GM21447 (cell line): ENCODE results near the gene CYP4F11.
"Not testable (repeated sequence)": the region's sequence is repeated elsewhere in the genome, so short reads cannot be mapped to it uniquely, and the experiment has no call there.

Source experiments
- ATAC-seq: cut with Tn5 transposase; IDR thresholded peaks from one replicate; pipeline ENCODE4 v1.9.1; 2021; ENCODE audit not compliant: unreplicated experiment

Gene CYP4F11

DNA sequence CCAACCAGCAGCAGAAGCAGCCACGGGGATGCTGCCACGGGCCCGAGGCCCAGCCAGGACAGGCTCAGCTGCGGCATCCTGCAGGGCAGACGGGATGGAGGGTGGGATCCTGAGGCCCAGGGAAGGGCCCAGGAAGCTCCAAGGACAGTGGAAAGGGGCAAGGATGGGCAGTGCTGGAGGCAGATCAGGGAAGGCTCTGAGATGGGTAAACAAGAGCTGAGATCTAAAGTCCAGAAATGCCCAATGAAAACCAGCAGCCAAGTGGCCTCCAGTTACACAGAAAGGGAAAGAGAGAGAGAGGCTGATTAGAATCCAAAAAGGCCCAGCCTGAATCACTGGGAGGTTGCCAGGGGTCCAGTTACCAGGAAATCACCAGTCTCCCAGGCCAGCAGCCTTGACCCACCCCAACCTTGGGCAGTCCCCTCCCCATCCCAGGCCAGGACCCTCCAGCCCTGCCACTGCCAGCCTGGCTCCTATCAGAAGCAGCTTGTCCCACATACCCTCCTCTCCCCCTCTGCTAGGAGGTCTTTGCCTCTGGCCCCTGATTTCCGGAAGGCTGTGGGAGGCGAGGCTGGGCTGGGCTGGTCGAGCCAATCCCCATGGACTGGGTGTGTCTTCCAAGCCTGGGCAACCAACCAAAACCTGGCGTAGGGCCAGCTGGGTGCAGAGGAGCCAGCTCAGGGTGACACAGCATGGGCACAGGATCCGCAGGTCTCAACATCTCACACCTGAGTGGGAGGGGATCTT lies at the start of gene CYP4F11:
Gene CYP4F11 (minus strand): TSS at position 198 of the 747 bp plus-strand sequence. CDS start 121 bp downstream, at position 77.
- ATAC-seq, result no peak

- ATAC-seq, result no peak
Measured at GRCh38 chr19:15979293-15979692, 45.0 kb upstream of the CYP4F11 start.

- no peak for ATAC-seq
Measured at GRCh38 chr19:15977690-15978089, 43.4 kb upstream of the CYP4F11 start.

DNA sequence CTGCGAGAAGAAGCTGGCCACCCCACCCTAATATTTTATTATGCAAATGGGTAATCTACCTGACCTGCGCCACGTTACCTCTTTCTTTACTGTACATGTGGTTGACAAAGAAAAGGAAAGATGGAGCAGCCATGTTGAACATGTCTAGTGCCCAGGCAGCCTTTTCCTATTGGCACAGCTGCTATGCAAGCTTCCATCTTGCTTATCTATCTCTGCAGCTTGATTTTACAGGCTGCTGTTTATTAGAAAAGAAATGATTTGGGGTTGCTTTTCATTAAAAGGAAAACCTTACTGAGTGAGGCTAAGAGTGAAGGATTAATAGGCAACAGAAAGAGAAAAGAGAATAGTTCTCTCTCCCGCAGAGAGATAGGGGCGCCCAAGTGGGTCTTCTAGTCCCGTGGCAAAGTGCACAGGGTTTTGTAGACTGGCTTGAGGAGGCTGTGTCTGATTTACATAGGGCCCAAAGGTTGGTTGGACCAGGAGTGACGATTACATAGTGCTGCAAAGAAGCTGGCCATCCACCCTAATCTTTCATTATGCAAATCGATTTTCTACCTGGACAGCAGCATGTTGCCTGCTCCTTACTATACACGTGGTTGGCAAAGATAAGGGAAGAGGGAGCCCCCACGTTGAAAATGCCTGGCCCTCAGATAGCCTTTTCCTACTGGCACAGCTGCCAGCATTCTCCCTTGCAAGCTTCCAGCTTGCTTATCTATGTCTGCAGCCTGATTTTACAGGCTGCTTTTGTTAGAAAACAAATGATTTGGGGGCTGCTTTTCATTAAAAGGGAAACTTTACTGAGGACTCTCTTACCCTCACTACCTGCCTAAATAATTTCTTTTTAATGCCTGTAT lies 42.7 kb upstream of the CYP4F11 start:
- no peak for ATAC-seq

GRCh38 chr19:15974856-15975255 lies 40.5 kb upstream of the CYP4F11 start:
- ATAC-seq, result no peak

GRCh38 chr19:15972043-15972442 lies 37.7 kb upstream of the CYP4F11 start:
- ATAC-seq, result not testable (repeated sequence)

DNA sequence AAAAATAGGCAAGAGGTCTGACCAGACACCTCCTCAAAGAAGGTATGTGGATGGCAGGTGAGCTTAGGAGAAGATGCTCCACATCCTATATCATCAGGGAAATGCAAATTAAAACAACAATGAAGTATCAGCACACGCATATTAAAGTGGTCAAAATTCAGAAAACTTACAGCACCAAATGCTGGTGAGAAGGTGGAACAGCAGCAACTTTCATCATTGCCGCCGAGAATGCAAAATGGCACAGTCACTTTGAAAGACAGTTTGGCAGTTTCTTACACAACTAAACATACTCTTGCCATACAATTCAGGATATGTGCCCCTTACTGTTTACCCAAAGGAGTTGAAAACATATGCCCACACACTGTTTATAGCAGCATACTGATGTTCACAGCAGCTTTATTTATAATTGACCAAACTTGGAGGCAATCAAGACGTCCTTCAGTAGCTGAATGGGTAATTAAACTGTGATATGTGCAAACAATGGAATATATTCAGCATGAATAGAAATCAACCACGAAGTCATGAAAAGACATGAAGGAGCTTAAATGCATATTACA lies 37.0 kb upstream of the CYP4F11 start:
- ATAC-seq, result no peak

- no peak for ATAC-seq
Measured at GRCh38 chr19:15964231-15964630, 29.9 kb upstream of the CYP4F11 start.

- no peak for ATAC-seq
Measured at GRCh38 chr19:15962319-15962718, 28.0 kb upstream of the CYP4F11 start.

- no peak for ATAC-seq
Measured at GRCh38 chr19:15954820-15955219, 20.5 kb upstream of the CYP4F11 start.

- ATAC-seq, result no peak
Measured at GRCh38 chr19:15948223-15949058, 14.1 kb upstream of the CYP4F11 start, which contains the start of gene OR10H4. Gene OR10H4 (plus strand): TSS chr19:15949008. CDS start chr19:15949008, 0 bp downstream.

DNA sequence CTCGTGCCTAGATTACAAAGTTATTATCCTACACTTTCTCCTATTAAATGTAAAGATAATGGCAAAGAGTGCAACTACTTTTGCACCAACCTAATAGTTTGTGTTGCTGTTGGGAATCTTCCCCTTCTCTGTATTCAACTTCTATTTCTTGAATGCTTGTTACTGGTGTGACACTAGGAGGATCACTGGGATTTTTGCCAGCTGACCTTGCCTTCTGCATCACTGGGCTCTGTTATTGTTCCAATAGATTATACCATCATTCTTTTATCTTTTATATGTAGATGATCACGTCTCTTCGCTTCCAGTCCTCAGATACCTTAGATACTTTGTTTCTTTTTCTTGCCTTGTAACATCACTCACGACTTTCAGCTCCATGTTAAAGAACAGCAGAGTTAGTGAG lies 11.0 kb upstream of the CYP4F11 start:
- no peak for ATAC-seq

- no peak for ATAC-seq
Measured at GRCh38 chr19:15944401-15944800, 10.1 kb upstream of the CYP4F11 start.

- ATAC-seq, result no peak
Measured at GRCh38 chr19:15937771-15938170, 3.4 kb upstream of the CYP4F11 start.

DNA sequence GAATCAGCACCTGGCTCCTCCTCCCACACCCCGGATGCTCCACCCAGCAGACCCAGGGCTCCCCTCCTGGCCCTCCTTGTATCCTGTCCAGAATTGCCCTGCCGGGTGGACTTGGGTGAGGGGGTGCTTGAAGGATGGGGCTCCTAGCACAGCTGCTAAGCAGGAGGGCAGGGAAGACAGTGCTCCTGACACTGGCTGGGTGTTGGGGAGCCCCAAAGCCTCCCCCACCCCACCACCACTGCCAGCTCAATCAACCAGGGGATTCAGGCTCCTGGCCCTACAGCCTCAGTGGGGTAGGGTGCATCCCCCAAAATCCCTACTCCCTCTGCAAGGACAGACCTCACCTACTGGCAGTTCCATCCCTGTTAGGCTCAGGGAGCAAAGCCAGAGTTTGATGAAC lies 2.6 kb upstream of the CYP4F11 start:
- ATAC-seq, result no peak

DNA sequence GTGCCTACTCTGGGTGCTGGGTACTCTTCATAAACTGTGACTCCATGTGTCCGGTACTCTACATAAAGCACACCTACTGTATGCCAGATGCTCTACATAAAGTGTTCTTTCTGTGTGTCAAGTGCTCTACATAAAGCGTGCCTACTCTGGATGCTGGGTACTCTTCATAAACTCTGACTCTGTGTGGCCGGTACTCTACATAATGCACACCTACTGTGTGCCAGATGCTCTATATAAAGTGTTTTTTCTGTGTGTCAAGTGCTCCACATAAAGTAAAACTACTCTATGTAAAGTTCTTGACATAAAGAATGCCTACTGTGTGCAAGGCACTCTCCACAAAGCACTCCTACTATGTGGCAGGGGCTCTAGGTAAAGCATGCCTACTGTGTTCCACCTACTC lies 1.8 kb upstream of the CYP4F11 start:
- ATAC-seq, result no peak

DNA sequence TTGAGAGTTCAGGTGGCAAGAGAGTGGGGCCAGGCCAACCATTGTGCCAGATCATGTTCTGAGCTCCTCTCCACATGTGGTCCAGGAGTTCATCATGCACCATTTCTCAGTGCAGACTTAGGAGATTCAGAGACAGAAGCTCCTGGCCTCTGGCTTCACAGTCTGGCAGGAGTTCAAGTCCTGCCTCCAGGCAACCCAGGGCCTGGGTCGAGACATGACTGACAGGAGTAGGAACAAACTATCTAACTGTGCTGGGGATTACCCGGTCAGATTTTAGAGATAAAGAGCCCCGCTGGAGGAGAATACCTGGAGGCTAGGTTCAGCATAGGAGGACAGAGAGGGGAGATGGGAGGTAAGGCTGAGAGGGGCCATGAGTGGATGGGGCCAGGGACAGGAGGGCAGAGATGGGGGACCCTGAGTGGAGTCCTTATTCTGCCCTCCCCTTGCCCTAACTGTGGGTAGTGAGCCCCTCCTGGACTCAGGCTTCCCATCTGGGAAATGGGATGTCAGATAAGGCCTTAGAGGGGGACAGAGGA lies 906 bp upstream of the CYP4F11 start:
- ATAC-seq, result no peak

DNA sequence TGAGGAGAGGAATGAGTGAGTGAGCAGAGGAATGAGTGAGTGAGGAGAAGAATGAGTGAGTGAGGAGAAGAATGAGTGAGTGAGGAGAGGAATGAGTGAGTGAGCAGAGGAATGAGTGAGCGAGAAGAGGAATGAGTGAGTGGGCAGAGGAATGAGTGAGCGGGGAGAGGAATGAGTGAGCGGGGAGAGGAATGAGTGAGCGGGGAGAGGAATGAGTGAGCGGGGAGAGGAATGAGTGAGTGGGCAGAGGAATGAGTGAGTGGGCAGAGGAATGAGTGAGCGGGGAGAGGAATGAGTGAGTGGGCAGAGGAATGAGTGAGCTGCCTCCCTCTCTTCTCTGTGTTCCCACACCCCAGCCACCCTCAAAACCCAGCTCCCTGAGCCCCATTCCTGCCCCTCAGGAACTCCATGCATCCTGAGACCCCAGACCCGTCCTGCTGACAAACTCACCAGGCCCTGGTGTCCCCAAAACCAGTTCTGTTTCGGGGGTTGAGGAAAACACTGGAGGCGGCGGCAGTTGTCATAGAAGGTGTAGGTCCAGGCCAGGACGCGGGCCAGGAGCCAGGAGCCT lies 483 bp downstream of the CYP4F11 start:
- ATAC-seq, result not testable (repeated sequence)

DNA sequence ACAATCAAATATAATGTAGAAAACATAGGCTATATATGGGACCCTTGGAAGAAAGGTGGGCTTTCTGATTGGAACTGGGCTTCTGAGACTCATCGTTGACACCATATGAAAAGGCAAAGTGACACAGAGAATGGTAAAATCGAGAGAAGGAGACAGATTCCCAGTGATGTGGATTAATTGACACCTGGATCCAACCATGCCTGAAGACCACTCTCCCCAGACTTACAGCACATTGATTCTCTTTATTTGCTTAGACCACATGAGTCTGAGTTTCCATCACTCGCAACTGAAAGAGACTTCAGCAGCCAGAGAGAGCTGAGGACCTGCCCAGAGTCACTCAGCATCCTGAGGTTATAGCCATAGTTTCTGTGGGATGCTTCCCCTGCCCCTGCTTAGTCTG lies 6.0 kb downstream of the CYP4F11 start:
- no peak for ATAC-seq

DNA sequence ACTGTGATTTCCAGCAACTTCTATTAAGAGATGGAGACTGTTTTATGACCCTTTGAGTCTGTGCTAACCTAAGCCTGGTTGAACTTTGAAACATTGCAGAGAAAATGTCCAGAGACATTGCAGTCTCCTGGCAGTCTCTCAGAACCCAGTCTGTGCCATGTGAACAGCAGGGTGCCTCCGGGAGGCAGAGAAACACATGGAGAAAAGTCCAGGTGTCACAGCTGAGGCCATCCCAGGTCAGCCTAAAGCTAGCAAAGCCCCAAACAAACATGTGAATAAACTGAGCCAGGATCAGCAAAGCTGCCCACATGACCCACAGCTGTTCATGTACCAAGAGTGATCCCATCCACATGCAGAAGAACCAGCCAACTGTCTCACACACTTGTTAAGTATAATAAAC lies 7.8 kb downstream of the CYP4F11 start:
- no peak for ATAC-seq
